Measurements from ENCODE around the gene JCAD. TPM values are rescaled to one million over a fixed set of nuclear protein-coding genes. Genes with fewer than 3 reads are reported as not detected.

The JCAD gene, protein sequence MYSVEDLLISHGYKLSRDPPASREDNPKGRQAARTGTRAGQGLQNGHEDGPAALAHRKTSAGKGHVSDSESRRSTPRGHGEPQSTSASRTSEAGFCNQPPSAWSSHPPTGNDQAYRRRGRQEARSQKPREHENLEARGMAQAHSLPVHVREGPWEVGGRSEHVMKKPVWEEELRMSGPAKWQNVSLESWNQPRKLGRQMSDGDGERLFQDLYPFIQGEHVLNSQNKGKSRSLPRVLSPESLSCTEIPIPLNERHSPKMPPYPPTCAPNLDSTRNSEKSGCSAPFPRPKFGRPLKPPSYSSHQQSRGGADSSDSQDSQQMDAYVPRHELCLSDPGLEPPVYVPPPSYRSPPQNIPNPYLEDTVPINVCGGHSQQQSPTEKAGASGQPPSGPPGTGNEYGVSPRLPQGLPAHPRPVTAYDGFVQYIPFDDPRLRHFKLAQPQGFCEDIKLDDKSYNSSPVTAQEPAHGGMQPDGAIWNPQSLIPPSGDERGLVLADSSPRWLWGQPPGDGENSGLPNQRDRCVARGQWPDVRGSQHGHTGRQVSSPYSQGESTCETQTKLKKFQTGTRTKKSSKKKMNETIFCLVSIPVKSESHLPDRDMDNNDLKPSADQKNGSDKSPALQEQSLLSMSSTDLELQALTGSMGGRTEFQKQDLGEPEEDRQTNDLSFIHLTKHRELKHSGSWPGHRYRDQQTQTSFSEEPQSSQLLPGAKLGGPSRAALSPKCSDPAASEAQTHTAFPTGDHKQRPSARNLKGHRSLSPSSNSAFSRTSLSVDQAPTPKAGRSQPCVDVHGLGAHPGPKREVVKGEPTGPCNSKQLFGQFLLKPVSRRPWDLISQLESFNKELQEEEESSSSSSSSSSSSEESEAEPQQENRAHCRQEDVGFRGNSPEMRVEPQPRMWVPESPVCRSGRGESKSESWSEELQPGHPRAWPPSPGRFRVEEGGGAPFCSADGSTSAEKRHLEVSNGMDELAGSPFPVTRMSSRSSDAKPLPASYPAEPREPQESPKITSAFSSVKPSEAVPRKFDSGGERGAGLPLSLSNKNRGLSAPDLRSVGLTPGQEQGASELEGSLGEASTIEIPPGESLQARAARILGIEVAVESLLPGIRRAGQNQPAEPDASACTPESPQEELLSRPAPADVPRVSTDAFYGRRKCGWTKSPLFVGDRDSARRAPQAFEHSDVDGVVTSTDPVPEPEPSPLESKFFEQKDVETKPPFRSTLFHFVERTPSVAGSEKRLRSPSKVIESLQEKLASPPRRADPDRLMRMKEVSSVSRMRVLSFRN (N-terminal part only)
- polyA plus RNA-seq, result 4.5 and 11.6 TPM in 2 replicates

DNA sequence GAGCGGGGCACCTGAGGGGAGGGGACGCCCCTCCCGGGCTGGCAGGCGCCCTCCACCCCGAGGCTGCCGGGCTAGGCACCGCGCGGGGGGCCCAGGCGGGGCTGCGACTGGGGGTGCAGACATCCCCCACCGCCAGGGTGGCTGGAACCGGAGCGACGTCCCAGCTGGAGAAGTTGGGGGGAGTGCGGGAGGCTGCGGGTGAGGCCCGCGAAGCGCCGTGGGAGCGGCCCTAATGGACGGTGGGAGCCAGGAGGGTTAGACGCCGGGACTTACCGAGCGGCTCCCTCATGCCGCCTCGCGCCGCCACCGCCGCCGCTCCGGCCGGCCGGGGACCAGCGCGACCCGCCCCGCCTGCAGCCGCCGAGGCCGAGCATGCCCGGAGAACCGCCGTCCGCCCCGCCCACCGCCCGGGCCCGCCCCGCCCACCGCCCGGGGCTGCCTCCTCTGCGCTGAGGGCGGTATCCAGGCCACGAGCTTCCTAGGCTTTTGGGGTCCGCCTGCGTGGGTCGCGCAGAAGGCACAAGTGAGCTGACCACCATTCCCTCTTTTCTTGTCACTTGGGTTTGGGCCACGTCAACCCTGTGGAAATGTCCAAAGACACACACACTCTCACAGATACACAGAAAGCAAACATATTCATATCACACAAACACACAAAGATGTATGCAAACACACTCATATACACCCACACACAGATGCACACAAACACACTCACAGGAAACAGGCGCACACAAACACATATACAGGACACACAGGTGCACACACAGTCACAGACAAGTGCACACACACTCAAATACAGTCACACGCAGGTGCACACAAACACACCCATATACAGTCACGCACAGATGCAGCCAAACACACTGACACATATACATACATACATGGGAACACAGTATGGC lies at the start of gene JCAD:
JCAD (minus strand) TSS at position 378 of the 899 bp plus-strand sequence. CDS start 11,774 bp downstream, outside the sequence.

